ENCODE measurements around the gene PHOX2A.
"Not testable (repeated sequence)": the region's sequence is repeated elsewhere in the genome, so short reads cannot be mapped to it uniquely, and the experiment has no call there.

Gene PHOX2A

GRCh38 chr11:72244060-72244360 lies at the start of gene PHOX2A:
Gene PHOX2A, minus strand, starts transcription at chr11:72244176. Its CDS starts 172 bp downstream, at chr11:72244004.
- DNase-seq: no peak

GRCh38 chr11:72293391-72293790 lies 49.4 kb upstream of the PHOX2A start:
- no peak for DNase-seq

DNA sequence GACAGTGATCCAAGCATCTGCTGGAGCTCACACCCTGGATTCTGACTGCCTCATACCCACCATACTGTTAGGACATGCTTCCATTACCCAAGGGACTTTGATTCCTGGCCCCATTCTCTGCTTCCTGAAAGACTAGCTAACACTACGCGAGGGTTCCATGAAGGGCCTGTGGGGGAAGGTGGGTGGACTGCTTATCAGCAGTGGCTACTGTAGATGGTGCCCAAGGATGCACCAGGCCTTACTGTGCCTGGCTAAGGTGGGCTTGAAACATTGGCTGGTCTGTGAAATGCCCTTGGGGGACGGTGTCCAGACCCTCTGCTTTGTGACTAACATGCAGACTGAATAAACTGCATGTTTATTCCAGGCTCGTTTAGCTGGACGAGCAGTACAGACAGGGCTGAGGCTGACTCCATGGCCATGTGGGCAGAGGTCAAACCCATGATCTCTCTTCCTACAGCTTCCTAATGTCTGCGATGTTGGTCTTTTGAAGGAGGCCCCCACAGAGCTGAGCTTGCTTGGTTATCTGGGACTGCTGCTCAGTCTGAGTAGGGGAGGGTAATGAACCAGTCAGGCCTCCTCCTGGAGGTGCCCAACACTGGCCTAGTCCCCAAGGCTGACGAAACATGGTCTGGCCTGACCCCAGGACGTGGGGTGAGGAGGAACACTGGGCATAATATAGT lies 48.3 kb upstream of the PHOX2A start:
- DNase-seq: no peak

- not testable (repeated sequence) for DNase-seq
These were observed 46.8 kb upstream of the PHOX2A start for GRCh38 chr11:72290741-72291140.

GRCh38 chr11:72287293-72287692 lies 43.3 kb upstream of the PHOX2A start:
- DNase-seq: no peak

- no peak for DNase-seq
These were observed 40.0 kb upstream of the PHOX2A start for GRCh38 chr11:72283947-72284346.

- no peak for DNase-seq
These were observed 36.8 kb upstream of the PHOX2A start for GRCh38 chr11:72280726-72281315.

DNA sequence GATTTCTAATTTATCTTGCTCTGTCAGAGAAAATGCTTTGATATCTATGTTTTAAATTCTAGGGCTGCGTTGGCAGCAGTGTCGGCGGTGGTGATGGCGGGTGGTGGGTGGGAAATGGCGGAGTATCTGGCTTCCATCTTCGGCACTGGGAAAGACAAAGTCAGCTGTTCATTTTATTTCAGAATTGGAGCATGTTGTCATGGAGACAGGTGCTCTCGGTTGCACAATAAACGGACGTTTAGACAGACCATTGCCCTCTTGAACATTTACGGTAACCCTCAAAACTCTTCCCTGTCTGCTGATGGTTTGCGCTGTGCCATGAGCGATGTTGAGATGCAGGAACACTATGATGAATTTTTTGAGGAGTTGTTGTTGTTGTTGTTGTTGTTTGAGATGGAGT lies 36.1 kb upstream of the PHOX2A start:
- DNase-seq: no peak

GRCh38 chr11:72278905-72279304 lies 34.9 kb upstream of the PHOX2A start:
- DNase-seq: no peak

GRCh38 chr11:72274435-72274834 lies 30.5 kb upstream of the PHOX2A start:
- DNase-seq: no peak

DNA sequence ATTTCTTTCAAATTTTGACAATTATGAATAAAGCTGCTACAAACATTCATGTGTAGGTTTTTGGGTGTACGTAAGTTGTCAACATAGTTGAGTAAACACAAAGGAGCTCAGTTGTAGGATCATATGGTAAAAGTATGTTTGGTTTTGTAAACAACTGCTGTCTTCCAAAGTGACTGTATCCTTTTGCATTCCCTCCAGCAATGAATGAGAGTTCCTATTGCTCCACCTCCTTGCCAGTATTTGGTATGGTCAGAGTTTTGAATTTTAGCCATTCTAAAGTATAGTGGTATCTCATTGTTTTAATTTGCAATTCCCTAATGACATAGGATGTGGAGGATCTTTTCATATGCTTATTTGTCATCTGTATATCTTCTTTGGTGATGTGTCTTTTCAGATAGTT lies 28.0 kb upstream of the PHOX2A start:
- DNase-seq: no peak

DNA sequence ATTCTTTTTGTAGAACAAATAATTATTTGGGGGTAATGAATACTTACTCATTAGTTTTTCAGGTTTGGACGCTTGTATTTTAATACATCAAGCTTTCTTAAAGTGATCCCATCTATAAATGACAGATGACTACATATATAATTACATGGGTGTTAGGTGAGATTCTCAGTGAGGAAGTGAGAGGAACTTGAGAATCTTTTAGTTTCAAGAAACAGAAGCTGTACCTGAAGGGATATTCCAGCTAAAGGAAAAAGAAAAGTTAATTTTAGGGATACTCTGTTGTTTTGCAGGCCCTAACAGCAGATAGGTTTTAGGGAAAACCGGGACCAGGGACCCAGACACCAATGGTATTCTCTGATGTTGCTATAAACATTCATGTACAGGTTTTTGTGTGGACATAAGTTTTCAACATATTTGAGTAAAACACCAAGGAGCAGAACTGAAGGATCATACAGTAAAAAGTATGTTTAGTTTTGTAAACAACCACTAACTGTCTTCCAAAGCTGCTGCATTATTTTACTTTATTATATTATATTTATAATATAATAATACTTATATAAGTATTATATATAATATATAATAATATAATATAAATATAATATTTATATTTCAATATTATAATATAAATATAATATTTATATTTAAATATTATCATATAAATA lies 24.1 kb upstream of the PHOX2A start:
- DNase-seq: no peak

DNA sequence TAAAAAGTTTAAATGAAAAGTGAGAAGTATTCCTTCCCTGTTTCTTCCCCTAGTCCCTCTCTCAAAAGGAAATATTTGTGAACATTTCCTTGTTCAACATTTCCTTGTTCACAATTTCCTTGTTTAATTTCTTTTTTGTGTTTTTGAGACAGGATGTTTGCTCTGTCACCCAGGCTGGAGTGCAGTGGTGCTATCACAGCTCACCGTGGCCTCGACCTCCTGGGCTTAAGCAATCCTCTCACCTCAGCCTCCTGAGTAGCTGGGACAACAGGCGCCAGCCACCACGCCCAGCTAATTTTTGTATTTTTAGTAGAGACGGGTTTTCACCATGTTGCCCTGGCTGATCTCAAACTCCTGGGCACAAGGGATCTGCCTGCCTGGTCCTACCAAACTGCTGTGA lies 23.0 kb upstream of the PHOX2A start:
- not testable (repeated sequence) for DNase-seq

- no peak for DNase-seq
These were observed 22.0 kb upstream of the PHOX2A start for GRCh38 chr11:72265951-72266350.

GRCh38 chr11:72263361-72263760 lies 19.4 kb upstream of the PHOX2A start:
- no peak for DNase-seq

GRCh38 chr11:72260574-72260973 lies 16.6 kb upstream of the PHOX2A start:
- DNase-seq: no peak

DNA sequence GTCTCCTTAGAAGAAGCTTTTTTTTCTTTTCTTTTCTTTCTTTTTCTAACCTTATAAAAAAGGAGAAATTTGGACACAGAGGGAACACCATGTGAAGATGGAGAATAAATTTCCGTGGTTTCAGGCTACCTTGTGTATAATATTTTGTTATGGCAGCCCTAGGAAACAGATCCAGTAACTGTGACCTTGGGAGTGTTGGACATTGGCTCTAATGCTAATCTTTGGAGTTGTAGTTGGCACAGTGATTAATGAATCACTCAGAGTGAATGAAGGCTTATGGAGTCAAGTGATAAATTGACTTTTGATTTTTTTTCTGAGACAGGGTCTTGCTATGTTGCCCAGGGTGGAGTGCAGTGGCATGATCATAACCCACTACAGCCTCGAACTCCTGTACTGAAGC lies 15.5 kb upstream of the PHOX2A start:
- no peak for DNase-seq

- no peak for DNase-seq
These were observed 13.6 kb upstream of the PHOX2A start for GRCh38 chr11:72257570-72257969.

DNA sequence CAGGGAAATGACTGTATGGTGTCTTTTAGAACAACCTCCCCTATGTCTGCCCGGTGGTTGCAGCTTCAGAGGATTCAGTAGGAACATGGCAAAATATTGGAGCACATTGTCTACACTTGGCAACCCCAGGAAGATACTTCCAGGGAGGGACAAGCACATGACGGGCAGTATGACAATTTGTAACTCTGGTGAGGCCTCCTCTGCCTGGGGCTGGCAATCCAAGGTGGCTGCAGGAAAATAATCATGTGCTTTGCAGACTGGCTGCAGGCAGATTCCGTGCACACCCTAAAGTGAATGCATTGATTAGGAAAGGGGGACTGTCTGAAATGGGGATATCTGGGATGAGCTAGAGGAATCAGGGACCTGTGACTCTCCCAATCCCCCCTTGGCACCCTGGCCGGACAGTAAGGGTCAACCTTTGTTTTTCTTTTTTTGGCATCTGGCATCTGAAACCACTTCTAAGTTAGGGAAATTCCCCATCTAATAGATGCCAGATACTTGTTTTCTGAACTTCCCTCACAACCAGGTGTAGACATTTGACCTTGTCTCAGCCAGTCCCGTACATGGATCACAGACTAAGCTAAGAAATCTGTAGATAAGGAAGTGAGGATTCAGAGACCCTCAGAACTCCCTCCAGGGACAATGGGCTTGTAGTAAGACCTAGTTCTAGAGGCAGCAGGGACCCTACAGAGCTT lies 10.5 kb upstream of the PHOX2A start:
- DNase-seq: no peak

- no peak for DNase-seq
These were observed 9.4 kb upstream of the PHOX2A start for GRCh38 chr11:72253392-72253791.

- no peak for DNase-seq
These were observed 7.6 kb upstream of the PHOX2A start for GRCh38 chr11:72251614-72252013.

DNA sequence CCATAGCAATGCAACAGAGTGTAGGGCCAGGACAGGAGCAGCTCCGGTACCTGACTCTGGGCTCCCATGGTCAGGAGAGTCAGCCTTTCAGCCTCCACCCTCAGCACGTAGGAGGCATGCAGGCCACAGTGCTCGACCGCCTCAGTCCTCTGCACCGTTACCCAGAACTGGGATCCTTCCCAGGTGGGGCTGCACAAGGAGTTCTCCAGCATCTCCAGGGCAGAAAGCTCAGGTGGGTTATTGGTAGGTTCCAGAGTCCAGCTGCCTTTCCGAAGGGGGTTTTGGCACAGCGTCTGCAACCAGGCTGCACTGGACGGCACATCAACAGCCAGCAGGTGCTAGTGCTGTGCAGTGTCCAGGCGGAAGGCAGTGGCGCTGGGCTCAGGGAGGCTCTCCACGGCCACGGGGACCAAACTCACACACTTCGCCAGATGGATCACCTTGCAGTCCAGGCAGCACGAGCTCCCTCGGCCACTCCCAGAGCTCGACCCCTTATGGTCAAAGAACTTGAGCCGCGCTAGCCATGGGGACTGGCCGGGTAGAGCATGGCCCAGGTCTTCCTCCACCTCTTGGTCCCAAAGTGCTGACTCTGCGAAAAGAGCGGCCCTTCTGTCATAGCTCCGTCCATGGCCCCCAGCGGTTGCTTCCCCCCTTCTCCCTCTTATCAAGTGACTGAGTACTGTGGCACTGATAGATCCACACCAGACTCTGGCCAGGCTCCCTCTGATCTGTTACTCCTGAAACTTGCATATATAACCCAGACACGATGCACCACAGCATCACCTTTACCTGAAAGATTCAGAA lies 6.9 kb upstream of the PHOX2A start:
- no peak for DNase-seq

DNA sequence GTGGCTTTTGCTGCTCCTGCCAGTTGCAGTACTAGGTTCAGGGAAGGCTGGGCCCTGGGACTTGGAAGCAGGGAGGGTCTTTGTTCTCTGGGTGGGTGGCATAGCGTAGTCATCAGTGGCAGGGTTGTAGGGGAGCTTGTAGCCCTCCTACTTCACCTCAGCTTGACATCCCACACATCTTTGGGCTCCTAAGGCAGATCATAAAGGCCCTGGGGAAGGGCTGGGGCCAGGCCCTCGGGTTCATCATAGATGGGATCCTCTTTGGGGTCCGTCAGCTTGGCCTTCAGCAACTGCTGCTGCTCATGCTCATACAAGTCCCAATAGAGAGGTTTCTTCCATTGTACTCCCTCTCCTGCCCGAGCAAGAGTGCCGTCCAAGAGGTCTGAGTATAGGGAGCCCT lies 6.0 kb upstream of the PHOX2A start:
- DNase-seq: no peak
